Measurements from ENCODE around the gene MBNL3.

DNA sequence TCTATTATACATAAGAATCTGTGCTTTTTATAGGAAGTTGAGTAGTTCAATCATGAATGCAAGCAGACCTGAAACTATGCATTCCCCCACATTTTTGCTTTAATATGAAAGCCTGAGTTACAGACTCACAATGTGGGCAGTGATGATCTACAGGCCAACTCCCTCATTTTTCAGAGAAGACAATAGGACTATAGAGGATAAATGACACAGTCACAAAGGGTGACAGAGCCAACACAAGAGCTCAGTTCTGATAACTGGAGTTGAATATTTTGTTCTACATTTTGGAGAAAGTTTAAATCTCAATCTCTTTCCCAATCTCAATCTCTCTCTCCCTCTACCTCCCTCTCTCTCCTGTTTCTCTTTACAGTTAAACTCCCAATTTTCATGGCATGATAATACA is 27.0 kb downstream of the MBNL3 start:
- TF ChIP-seq GATA3 (IDR thresholded peaks at IDR 0.05; ENCODE audit: low read depth, low read length) (no peak), GATA2 (IDR thresholded peaks at IDR 0.05; ENCODE audit: low read depth, low read length) (no peak)
